ENCODE measurements around the gene SERGEF.

- no peak for TF ChIP-seq CTCF (IDR thresholded peaks at IDR 0.05; ENCODE audit: insufficient read depth, low read length, poor library complexity, severe bottlenecking)
- TF ChIP-seq EZH2phosphoT487 (conservative IDR thresholded peaks at IDR 0.05; ENCODE audit: low read length): no peak
Observed at GRCh38 chr11:17989306-17989705, 23.5 kb downstream of the SERGEF start.
